Type B pancreatic cell (in vitro differentiated cells): Measurements from ENCODE around the gene GNAZ. TPM values are rescaled to one million over a fixed set of nuclear protein-coding genes. Genes with fewer than 3 reads are reported as not detected.

Source experiments
- DNase-seq: peaks from one replicate; pipeline ENCODE4 v3.0.0; 2021; ENCODE audit warnings: mixed read lengths; ENCODE audit not compliant: unreplicated experiment; ENCODE audit errors: extremely low spot score
- H3K27ac Mint-ChIP-seq: 2 replicates; pipeline ENCODE4 v1.8.0; 2021; ENCODE audit warnings: mild to moderate bottlenecking, mixed read lengths
- H3K27me3 Mint-ChIP-seq: 2 replicates; pipeline ENCODE4 v1.8.0; 2021; ENCODE audit warnings: mixed read lengths
- H3K36me3 Mint-ChIP-seq: 2 replicates; pipeline ENCODE4 v1.8.0; 2021; ENCODE audit warnings: mixed read lengths
- H3K4me1 Mint-ChIP-seq: one replicate; pipeline ENCODE4 v1.8.0; 2021; ENCODE audit warnings: mixed read lengths; ENCODE audit not compliant: unreplicated experiment
- H3K4me3 Mint-ChIP-seq: 2 replicates; pipeline ENCODE4 v1.8.0; 2021; ENCODE audit warnings: mild to moderate bottlenecking, mixed read lengths
- H3K9me3 Mint-ChIP-seq: 2 replicates; pipeline ENCODE4 v1.8.0; 2021; ENCODE audit warnings: mixed read lengths
- total RNA-seq: library from RNA; stranded (reverse); gene quantifications from 2 replicates; pipeline ENCODE4 v1.2.1, GENCODE V29; 2021; ENCODE audit warnings: low replicate concordance
- TF ChIP-seq, protein P1 (sequence below): fragments of 200-600 bp; sonication (generic); conservative IDR thresholded peaks from 2 replicates; pipeline ENCODE4 v1.5.0; 2021; ENCODE audit warnings: antibody characterized with exemption, mild to moderate bottlenecking

The GNAZ gene
- total RNA-seq, 1 donor from 2014 or later, result 14.4 TPM

DNA sequence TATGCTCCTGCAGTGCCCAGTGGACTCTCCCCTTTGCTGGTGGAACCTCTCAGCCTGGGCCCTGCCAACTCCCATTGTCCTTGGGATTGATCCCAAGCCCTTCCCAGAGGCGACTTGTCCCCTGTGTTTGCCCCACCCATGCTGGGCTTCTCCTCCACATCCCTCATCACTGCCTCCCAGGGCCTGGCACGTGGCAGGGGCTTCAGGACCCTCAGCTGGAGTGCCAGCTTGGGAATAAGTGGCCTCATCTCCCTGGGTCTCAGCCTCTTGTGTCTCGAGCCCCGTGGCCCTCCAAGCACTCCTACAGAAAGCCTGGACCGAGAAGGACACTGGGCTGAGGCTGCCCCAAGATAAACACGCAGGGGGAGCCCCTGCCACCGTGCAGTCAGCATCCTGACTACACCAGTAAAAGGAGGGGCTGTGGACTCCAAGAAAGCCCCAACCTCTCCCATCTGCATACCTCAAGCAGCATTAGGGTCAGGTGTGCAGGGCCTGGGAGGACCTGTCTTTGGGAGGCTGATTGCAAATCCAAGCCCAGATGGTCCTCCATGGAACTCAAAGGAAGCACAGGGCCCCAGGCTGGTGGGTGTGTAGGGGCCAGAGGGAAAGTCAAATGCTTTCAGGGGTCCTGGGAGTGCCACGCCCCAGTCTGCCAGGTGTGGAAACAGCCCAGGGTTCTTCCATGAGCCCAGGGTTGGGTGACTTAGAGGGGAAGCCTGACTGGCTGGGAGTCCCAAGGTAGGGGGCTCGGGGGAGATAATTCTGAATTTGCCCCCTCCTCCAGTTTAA is 9.5 kb upstream of the GNAZ start:
- Mint-ChIP-seq H3K36me3 (no peaks in the 10 kb centered on the region), H3K27me3 (peaks cover 2% of the 10 kb centered on the region), H3K27ac (no peak overlapping the region), H3K4me3 (no peak overlapping the region), H3K4me1 (no peaks in the 10 kb centered on the region), H3K9me3 (no peaks in the 10 kb centered on the region)
- peak; percentile 52 for DNase-seq
- TF ChIP-seq, protein P1, sequence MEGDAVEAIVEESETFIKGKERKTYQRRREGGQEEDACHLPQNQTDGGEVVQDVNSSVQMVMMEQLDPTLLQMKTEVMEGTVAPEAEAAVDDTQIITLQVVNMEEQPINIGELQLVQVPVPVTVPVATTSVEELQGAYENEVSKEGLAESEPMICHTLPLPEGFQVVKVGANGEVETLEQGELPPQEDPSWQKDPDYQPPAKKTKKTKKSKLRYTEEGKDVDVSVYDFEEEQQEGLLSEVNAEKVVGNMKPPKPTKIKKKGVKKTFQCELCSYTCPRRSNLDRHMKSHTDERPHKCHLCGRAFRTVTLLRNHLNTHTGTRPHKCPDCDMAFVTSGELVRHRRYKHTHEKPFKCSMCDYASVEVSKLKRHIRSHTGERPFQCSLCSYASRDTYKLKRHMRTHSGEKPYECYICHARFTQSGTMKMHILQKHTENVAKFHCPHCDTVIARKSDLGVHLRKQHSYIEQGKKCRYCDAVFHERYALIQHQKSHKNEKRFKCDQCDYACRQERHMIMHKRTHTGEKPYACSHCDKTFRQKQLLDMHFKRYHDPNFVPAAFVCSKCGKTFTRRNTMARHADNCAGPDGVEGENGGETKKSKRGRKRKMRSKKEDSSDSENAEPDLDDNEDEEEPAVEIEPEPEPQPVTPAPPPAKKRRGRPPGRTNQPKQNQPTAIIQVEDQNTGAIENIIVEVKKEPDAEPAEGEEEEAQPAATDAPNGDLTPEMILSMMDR, result no peak

DNA sequence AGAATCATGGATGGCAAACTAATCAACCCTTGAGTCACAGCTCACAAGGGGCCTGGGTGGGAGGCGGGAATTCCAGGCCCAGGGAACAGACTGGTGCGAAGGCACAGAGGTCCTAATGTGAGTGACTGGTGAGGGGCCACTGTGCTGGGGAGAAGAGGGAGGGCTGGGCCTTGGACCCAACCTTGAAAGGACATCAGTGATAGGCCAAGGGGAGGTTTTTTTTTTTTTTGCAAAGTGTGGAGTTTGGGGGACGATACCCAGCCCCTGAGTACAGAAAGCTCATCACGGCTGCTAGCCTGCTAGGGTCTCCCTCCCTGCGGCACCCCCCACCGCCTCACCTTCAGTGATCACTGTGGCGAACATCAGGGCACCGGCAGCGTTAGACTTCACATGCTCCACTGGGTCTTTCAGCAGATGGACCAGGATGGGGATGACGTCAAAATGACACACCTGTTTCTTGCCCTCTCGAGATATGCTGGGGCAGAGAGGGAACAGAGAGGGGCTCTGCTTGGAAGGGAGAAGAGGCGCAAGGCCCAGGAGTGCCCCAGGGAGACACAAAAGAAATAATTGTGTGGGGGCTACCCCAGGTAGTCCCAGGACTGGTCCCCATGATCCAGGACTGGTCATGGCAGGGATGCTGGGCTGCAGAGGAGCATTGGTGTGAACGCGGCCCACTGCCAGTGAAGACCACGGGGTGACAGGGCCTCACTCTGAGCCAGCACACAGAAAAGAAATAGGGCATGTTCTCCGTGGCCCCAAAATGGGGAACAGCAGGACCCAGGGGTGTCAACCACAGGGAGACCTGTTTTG is 8.6 kb upstream of the GNAZ start:
- peak; percentile 61 for DNase-seq
- Mint-ChIP-seq H3K36me3 (no peaks in the 10 kb centered on the region), H3K27ac (no peak overlapping the region), H3K4me3 (no peak overlapping the region), H3K9me3 (no peaks in the 10 kb centered on the region), H3K27me3 (no peaks in the 10 kb centered on the region), H3K4me1 (no peaks in the 10 kb centered on the region)
- TF ChIP-seq, protein P1, result no peak

DNA sequence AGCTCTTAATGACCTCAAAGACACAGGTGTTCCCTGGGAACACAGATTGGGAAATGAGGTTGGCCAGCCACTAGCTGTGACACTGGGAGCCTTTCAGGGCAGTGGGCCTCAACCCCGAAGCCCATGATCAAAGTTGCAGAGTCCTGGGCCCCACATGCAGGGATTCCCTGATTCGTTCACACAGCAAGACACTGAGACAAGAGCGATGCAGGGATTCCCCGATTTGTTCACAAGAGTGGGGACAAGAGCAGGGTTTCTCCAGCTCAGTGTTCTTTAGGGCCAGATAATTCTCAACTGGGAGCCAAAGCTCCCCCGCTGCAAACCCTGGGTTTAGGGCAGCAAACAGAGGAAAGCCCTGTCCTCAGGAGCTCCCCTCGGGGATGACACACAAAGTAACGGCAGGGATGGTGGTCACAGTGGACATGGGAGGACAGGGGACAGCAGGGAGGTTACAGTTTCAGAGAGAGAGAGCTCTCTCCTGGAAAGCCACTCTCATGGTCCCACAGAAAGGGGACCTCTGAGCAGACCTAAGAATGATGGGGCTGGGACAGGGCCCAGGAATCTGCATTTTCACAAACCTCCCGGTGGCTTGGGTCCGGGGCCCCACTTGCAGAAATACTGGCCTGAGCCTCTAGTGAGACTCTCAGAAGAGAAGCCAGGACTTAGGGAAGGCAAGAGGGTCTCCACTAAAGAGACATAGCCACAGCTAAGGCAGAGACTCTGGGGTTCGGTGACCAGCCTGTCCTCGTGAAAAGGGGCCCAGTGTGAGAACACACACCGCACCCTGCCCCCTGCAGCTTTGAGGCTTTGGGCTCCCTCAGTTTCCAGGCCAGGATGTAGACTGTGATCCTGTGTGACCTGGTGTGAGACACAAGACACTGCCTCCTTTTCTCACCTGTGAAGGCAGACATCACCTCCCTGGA is 7.4 kb upstream of the GNAZ start:
- DNase-seq, result no peak
- Mint-ChIP-seq H3K9me3 (no peaks in the 10 kb centered on the region), H3K36me3 (no peaks in the 10 kb centered on the region), H3K4me3 (no peak overlapping the region), H3K27me3 (peaks cover 4% of the 10 kb centered on the region), H3K27ac (no peak overlapping the region), H3K4me1 (no peaks in the 10 kb centered on the region)
- TF ChIP-seq, protein P1, result no peak

DNA sequence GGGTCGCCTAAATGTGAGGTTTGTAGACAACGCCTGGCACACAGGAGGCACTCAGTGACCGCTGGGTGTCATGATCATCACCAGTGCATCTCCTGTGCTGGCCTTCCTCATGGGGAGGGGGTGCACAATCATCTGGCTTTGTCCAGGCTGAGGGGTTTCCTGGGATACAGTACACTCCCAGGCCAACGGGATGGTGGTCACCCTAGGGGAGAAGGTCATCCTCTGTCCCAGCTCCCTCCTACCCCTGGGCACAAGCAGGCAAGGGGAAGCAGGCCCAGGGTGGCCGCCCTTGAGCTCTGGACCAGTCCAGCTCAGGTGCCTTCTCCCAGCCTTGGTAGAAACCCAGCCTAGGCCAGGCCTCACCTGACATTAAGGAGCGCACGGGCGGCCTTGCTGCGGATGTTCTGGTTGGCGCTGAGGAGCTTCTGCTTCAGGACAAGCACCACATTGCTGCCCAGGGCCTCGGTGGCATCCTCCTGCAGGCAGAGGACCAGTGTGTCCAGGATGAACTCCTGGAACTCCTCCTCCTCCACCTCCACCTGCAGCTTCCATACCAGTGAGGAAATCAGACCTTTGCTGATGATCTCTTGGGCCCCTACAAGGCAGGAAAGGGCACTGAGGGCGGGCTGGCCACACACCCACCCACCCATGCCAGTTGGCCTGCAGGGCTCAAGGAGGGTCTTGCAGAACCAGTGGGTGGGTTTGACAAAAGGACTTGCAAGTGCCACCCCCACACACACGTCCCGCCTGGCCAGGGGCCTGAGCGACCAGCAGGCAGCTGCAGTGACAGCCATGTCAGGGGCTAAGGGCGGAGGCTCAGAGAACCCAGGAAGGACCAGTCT is 6.6 kb upstream of the GNAZ start:
- Mint-ChIP-seq H3K4me3 (no peak overlapping the region), H3K36me3 (no peaks in the 10 kb centered on the region), H3K9me3 (no peaks in the 10 kb centered on the region), H3K4me1 (no peaks in the 10 kb centered on the region), H3K27ac (no peak overlapping the region), H3K27me3 (peaks cover 8% of the 10 kb centered on the region)
- TF ChIP-seq, protein P1, result no peak
- peak; percentile 59 for DNase-seq
